ENCODE measurements around the gene VAT1L.

- TF ChIP-seq POLR2A (IDR thresholded peaks at IDR 0.05; ENCODE audit: low read depth, low read length) (no peak), TAF1 (IDR thresholded peaks at IDR 0.05; ENCODE audit: borderline replicate concordance, low read depth, low read length) (no peak)
These were observed 217.5 kb downstream of the VAT1L start for GRCh38 chr16:78005881-78006280.

All from GM12892 (cell line).